GM18499 (cell line): ENCODE data around the gene DND1.
"Not testable (repeated sequence)": the region's sequence is repeated elsewhere in the genome, so short reads cannot be mapped to it uniquely, and the experiment has no call there.

Source experiments
- ATAC-seq: cut with Tn5 transposase; IDR thresholded peaks from one replicate; pipeline ENCODE4 v1.9.1; 2021; ENCODE audit warnings: moderate number of reproducible peaks; ENCODE audit not compliant: insufficient read depth, unreplicated experiment

Gene DND1

GRCh38 chr5:140673187-140673976 lies at the start of gene DND1:
Gene DND1 (minus strand): TSS chr5:140673576. CDS start chr5:140673542, 34 bp downstream.
- ATAC-seq = no peak

DNA sequence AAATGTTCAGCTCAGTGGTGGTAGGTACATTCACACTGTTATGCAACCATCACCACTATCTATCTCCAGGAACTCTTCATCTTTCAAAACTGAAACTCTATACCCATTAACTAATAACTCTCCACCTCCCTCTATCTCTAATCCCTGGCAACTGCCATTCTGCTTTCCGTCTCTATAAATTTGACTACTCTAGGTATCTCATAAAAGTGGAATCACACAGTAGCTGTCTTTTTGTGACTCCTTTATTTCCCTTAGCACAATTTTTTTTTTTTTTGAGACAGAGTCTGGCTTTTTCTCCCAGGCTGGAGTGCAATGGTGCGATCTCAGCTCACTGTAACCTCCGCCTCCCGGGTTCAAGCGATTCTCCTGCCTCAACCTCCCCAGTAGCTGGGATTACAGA lies 48.0 kb upstream of the DND1 start:
- not testable (repeated sequence) for ATAC-seq

GRCh38 chr5:140720738-140721137 lies 47.4 kb upstream of the DND1 start:
- not testable (repeated sequence) for ATAC-seq

DNA sequence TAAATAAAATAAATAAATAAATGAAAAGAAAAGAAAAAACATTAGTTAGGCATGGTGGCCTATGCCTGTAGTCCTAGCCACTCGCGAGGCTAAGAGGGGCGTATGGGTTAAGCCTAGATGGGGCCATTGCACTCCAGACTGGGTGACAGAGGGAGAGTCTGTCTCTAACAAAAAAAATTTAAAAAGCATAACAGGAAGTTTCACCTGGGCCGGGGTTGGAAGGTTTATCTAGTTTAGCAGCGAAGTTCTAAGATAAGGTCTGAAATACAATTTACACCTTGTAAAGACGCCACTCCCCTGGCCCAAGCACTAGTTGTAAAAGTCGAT lies 44.9 kb upstream of the DND1 start:
- no peak for ATAC-seq

DNA sequence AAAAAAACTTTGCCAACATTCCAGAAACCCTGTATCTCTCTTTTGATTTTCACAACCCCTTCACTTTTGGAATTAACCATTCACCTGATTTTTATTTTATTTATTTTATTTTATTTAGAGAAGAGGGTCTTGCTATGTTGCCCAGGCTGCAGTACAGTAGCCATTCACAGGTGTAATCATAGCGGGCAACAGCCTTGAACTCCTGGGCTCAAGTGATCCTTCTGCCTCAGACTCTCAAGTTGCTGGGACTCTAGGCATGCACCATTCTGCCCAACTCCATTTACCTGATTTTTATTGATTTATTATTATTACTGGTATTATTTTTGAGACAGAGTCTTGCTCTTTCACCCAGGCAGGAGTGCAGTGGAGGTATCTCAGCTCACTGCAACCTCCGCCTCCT lies 42.9 kb upstream of the DND1 start:
- not testable (repeated sequence) for ATAC-seq

DNA sequence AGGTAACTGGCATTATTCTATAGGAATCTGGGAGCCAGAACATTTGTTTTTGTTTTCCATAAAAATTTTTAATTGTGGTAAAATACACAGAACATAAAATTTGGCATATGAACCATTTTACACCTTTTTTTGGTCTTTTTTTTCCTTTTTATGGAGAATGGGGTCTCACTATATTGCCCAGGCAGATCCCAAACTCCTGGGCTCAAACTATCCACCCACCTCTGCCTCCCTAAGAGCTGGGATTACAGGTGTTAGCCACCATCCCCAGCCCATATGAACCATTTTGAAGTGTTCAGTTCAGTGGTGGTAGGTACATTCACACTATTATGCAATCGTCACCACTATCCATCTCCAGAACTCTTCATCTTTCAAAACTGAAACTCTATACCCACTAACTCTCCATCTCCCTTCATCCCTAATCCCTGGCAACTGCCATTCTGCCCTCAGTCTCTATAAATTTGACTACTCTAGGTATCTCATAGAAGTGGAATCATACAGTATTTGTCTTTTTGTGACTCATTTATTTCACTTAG lies 40.3 kb upstream of the DND1 start:
- ATAC-seq = no peak

- no peak for ATAC-seq
Measured at GRCh38 chr5:140711794-140712193, 38.4 kb upstream of the DND1 start.

DNA sequence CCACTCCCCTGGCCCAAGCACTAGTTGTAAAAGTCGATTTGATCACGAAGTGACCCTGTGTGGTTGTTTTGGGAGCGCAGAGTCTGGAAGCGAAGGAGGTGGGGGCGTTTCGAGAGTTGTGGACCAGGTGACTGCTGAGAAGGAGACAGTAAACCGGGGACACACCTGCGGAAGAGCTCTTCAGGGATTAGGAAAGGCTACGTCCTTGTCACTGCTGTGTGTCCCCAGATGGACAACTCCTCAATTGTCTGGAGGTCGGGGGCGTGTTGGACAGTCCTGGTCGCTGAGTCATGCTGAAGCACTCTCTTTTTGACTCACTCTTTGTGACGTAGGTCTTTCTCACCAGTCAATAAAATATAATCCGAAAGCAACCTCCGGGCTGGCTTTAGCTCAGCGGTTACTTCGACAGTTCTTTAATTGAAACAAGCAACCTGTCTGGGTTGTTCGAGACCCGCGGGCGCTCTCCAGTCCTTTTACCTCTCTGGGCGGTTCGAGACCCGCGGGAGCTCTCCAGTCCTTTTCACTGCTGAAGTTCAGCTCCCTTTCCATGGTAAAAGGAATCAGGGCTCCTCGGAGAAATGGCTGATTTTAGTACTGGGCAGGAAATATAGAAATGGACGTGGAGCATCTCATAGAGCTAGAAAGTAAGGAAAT lies 37.6 kb upstream of the DND1 start:
- peak; percentile 85 for ATAC-seq

- ATAC-seq = not testable (repeated sequence)
Measured at GRCh38 chr5:140708787-140709186, 35.4 kb upstream of the DND1 start.

GRCh38 chr5:140707812-140708211 lies 34.4 kb upstream of the DND1 start:
- ATAC-seq = no peak

DNA sequence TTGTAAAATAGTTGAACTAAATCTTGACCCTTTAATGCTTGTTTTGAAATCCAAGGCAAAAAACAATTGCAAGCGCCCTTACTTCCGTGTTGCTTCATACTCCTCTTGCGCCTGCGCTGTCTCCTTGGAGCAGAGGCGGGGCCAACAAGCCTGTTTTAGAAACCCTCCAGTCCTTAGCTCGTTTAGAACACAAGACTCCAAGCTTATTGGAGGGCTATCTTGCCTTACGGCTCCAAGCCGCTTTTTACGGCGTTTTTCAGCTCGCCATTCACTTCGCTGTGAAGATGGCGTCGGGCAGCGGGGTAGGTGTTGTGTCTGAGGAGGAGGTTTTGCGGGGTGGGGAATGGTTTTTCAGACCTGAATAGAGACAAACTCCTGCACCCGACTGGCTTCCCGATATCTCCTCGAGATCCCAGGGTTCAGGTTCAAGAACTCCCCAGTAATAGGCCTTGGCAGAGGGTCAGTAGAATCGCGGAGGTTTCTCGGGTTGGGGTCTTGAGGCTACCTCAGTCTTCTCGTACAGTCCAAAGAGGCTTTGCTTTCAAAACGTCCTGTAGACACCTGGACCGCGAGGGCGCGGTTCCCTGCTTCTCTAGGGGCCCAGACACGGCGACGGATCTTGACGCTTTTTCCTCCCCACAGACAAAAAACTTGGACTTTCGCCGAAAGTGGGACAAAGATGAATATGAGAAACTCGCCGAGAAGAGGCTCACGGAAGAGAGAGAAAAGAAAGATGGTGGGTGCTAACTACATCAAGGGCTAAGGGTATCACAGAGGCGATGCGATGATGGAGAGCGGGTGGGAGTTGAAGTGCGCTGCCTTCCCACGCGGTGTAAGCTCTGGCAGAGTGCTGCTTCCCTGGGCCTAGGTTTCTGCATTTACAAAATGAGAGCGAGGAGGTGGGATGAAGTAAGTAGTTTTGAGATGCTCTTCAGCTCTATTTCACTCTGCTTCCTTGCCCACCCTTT lies 27.1 kb upstream of the DND1 start, which contains the start of gene ZMAT2:
Gene ZMAT2, plus strand, starts transcription at position 271 of the 968 bp plus-strand sequence. Its CDS starts 14 bp downstream, at position 285.
- ATAC-seq = peak; percentile 93

DNA sequence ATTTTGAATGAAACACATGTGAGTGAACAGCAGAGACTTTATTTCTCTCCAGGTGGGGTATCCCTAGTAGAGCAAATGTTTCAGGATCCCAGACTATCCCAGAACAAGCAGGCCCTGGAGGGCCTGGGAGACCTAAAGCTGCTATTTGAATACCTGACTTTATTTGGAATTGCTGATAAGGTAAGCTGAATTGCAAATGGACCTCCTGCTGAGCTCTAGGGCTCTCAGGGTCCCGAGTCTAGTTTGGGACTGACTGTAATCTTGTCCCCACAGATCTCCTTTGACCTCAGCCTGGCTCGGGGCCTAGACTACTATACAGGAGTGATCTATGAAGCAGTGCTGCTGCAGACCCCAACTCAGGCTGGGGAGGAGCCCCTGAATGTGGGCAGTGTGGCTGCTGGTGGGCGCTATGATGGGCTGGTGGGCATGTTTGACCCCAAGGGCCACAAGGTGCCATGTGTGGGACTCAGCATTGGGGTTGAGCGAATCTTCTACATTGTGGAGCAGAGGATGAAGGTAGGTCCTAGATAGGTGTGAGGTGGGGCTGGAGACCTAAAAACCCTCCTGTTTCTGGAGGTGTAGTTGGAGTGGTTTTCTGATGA lies 23.6 kb upstream of the DND1 start:
- no peak for ATAC-seq

DNA sequence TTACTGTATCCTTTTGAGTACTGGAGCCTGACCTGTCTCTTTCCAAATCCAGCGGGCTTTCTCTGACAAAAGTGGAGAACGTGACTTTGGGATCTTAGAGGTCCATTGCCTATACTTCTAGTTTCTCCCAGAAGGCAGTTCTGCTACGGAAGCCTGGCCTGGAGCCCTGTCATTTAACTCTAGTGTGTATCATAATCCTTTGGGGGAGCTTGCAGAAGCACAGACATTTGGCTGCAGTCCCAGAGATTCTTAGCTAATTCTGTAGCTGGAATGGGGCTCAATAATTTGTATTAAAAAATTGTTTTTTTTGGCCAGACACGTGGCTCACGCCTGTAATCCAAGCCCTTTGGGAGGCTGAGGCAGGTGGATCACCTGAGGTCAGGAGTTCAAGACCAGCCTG lies 20.9 kb upstream of the DND1 start:
- no peak for ATAC-seq

GRCh38 chr5:140690941-140691924 lies 17.9 kb upstream of the DND1 start, which contains the start of the genes HARS1 and HARS2:
Gene HARS1 (minus strand): TSS chr5:140691370. CDS start chr5:140691304, 66 bp downstream.
Gene HARS2 (plus strand): TSS chr5:140691455. CDS start chr5:140691649, 194 bp downstream.
- peak; percentile 91 for ATAC-seq

DNA sequence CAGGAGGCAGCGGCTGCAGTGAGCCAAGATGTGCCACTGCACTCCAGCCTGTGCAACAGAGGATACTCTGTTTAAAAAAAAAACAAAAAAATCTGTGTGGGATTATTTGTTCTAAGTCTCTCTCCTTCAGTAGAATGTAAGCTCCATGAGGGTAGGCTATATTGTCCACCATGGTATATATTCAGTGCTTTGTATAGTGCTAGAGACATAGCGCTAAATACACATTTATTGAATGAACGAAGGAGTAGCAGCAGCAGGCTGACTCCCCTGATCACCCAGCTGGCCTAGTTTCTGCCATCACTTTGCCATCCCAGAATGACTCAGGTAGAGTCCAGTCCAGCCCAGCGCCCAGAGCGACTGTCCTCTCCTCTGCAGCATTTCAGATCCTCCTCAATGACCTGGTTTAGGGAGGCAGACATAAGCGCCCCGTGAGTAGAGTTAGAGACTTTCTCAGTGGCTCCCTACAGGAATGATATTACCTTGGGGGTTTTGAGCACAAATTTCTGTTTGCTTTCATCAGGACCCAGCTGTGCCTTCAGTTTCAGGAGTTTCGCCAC lies 17.1 kb upstream of the DND1 start:
- no peak for ATAC-seq

- ATAC-seq = no peak
Measured at GRCh38 chr5:140678993-140679392, 5.6 kb upstream of the DND1 start.

- no peak for ATAC-seq
Measured at GRCh38 chr5:140677947-140678346, 4.6 kb upstream of the DND1 start.

DNA sequence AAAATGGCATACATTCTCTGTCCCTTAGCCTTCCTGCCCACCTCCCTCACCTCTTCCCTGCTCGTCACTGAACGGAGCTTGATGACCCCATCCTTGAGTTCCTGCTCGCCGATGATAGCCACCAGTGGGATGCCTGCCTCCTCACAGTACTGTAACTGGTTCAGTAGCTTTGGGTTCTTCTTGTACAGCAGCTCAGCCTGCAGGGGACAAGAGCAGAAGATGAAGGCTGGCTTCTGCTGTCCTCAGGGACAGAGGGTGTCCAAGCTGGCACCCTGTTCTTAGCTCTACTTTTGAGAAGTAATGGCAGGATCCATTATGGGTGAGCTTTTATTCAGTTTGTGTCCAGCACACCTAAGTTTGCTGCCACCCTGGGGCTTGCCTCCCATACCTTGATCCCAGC lies 1.3 kb upstream of the DND1 start:
- no peak for ATAC-seq
